GM12892 (cell line): ENCODE measurements around the gene ZNF212.
"Not testable (repeated sequence)": the region's sequence is repeated elsewhere in the genome, so short reads cannot be mapped to it uniquely, and the experiment has no call there.

Experiments
- DNase-seq: peaks from one replicate; pipeline ENCODE4 v3.0.0; 2011; ENCODE audit not compliant: insufficient read length
- FAIRE-seq: peaks from 2 replicates; lab custom pipeline; 2011; peaks lifted over from hg19 to GRCh38; lab: Jason Lieb, UNC
- POLR2A ChIP-seq: IDR thresholded peaks from 2 replicates; pipeline ENCODE4 v1.6.1; 2011; ENCODE audit warnings: low read depth, low read length, control low read depth
- POLR2AphosphoS5 ChIP-seq: IDR thresholded peaks from 2 replicates; pipeline ENCODE4 v1.6.1; 2011; ENCODE audit warnings: low read depth, low read length, control low read depth
- TAF1 ChIP-seq: IDR thresholded peaks from 2 replicates; pipeline ENCODE4 v1.6.1; 2011; ENCODE audit warnings: low read depth, mild to moderate bottlenecking, control low read depth, low read length, borderline replicate concordance

Gene ZNF212

GRCh38 chr7:149241696-149242095, 2.2 kb downstream of the ZNF212 start:
- DNase-seq: no peak
- no peak for FAIRE-seq
- TF ChIP-seq TAF1 (no peak), POLR2AphosphoS5 (no peak), POLR2A (no peak)

- FAIRE-seq (no peak), DNase-seq (no peak)
- TF ChIP-seq POLR2A (no peak), TAF1 (no peak), POLR2AphosphoS5 (no peak)
Observed at GRCh38 chr7:149245244-149245643, 5.8 kb downstream of the ZNF212 start.

- TF ChIP-seq TAF1 (no peak), POLR2A (no peak), POLR2AphosphoS5 (no peak)
- no peak for FAIRE-seq
- no peak for DNase-seq
Observed at GRCh38 chr7:149245744-149246143, 6.3 kb downstream of the ZNF212 start.

- peak; percentile 30 for FAIRE-seq
- TF ChIP-seq TAF1 (no peak), POLR2A (no peak), POLR2AphosphoS5 (no peak)
- no peak for DNase-seq
Observed at GRCh38 chr7:149248777-149249176, 9.3 kb downstream of the ZNF212 start.

GRCh38 chr7:149250151-149250550, 10.7 kb downstream of the ZNF212 start:
- not testable (repeated sequence) for FAIRE-seq, DNase-seq

- FAIRE-seq, DNase-seq: not testable (repeated sequence)
Observed at GRCh38 chr7:149251518-149251917, 12.1 kb downstream of the ZNF212 start.

GRCh38 chr7:149252378-149252777, 12.9 kb downstream of the ZNF212 start:
- TF ChIP-seq POLR2A: no peak
- TF ChIP-seq POLR2AphosphoS5: no peak
- TF ChIP-seq TAF1: no peak
- DNase-seq: no peak
- FAIRE-seq: no peak

GRCh38 chr7:149253665-149254064, 14.2 kb downstream of the ZNF212 start:
- DNase-seq (no peak), FAIRE-seq (no peak)
- no peak for TF ChIP-seq POLR2AphosphoS5
- no peak for TF ChIP-seq POLR2A
- no peak for TF ChIP-seq TAF1

GRCh38 chr7:149254181-149254858, 14.9 kb downstream of the ZNF212 start:
- TF ChIP-seq POLR2A: no peak
- no peak for TF ChIP-seq POLR2AphosphoS5
- TF ChIP-seq TAF1: no peak
- DNase-seq: no peak
- FAIRE-seq: no peak

GRCh38 chr7:149255174-149255573, 15.7 kb downstream of the ZNF212 start:
- no peak for DNase-seq
- no peak for TF ChIP-seq POLR2A
- TF ChIP-seq POLR2AphosphoS5: no peak
- no peak for TF ChIP-seq TAF1
- no peak for FAIRE-seq

- TF ChIP-seq POLR2AphosphoS5: no peak
- TF ChIP-seq TAF1: no peak
- FAIRE-seq (no peak), DNase-seq (no peak)
Observed at GRCh38 chr7:149256568-149256967, 17.1 kb downstream of the ZNF212 start.

GRCh38 chr7:149257146-149257545, 17.7 kb downstream of the ZNF212 start:
- FAIRE-seq (no peak), DNase-seq (no peak)
- TF ChIP-seq TAF1 (no peak), POLR2A (no peak), POLR2AphosphoS5 (no peak)

GRCh38 chr7:149261316-149261828, 21.9 kb downstream of the ZNF212 start:
- TF ChIP-seq POLR2A (no peak), POLR2AphosphoS5 (no peak), TAF1 (no peak)
- FAIRE-seq (peak; percentile 40), DNase-seq (no peak)
